ENCODE measurements around the gene WDR36. TPM values are rescaled to one million over a fixed set of nuclear protein-coding genes. Genes with fewer than 3 reads are reported as not detected.

WDR36 gene
- total and polyA plus RNA-seq, 2 of the 13 experiments (the other 11 are each of a cell fraction or from before 2014, with no cell fraction given): 18.2 to 40.6 TPM

DNA sequence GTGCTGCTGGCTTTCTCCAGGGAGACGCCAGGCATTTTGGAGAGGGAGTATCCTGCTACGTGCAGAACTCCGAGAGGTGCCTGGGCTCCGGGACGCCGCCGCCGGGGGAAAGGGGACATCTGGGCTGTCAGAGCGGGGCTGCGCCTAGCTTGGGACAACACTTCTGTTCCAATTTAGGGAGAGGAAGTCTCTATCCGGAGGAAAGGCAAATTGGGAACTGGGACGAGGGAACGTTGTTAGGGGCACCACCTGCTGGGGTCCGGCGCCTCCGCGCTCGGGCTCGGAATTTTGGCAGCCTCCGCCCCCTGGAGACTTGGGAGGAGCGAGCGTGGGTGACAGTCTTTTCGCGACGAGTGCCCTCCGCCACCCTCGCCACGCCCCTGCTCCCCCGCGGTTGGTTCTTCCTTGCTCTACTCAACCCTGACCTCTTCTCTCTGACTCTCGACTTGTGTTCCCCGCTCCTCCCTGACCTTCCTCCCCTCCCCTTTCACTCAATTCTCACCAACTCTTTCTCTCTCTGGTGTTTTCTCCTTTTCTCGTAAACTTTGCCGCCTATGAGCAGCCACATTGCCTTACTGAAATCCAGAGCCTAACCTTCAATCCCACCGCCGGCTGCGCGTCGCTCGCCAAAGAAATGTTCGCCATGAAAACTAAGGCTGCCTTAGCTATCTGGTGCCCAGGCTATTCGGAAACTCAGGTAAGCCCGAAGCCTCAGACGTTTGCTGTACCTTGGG, 19.0 kb upstream of the WDR36 start:
- FAIRE-seq (no peak), ATAC-seq (peak; percentile 55), DNase-seq (ENCODE audit: low spot score) (no peak)
- Histone ChIP-seq H3K4me1 (ENCODE audit: insufficient read depth, low read length) (peaks cover 18% of the 10 kb centered on the region), H4K20me1 (ENCODE audit: insufficient read depth, low read length) (no peaks in the 10 kb centered on the region), H3K27ac (ENCODE audit: extremely low read length, insufficient read depth, low read length) (no peak overlapping the region), H3K27me3 (ENCODE audit: control insufficient read depth in 1 of 2, insufficient read depth in 2 of 2, low read length in 2 of 2) (peaks cover 0 to 47% of the 10 kb centered on the region in 2 experiments; a peak in 4 of 5 replicates), H3K79me2 (ENCODE audit: insufficient read depth, low read length) (no peaks in the 10 kb centered on the region), H2AFZ (ENCODE audit: low read length) (peak overlapping the region; percentile 56), H3K4me3 (replicated peaks in 1 of 3; ENCODE audit: insufficient read depth in 1 of 3, low read depth in 2 of 3, low read length in 3 of 3) (peak overlapping the region in 2 of 3 experiments; percentile 12 to 64; a peak in 3 of 6 replicates), H3K4me2 (ENCODE audit: low read depth, low read length) (peak overlapping the region; percentile 66), H3K9me3 (ENCODE audit: low read length) (no peaks in the 10 kb centered on the region), H3K36me3 (replicated peaks in 1 of 2; ENCODE audit: control insufficient read depth in 1 of 2, insufficient read depth in 2 of 2, low read length in 2 of 2) (no peaks in the 10 kb centered on the region), H3K9ac (ENCODE audit: insufficient read depth, low read depth, low read length) (no peak overlapping the region)
- POLR2A ChIA-PET: no interaction called here
- TF ChIP-seq, protein P1, sequence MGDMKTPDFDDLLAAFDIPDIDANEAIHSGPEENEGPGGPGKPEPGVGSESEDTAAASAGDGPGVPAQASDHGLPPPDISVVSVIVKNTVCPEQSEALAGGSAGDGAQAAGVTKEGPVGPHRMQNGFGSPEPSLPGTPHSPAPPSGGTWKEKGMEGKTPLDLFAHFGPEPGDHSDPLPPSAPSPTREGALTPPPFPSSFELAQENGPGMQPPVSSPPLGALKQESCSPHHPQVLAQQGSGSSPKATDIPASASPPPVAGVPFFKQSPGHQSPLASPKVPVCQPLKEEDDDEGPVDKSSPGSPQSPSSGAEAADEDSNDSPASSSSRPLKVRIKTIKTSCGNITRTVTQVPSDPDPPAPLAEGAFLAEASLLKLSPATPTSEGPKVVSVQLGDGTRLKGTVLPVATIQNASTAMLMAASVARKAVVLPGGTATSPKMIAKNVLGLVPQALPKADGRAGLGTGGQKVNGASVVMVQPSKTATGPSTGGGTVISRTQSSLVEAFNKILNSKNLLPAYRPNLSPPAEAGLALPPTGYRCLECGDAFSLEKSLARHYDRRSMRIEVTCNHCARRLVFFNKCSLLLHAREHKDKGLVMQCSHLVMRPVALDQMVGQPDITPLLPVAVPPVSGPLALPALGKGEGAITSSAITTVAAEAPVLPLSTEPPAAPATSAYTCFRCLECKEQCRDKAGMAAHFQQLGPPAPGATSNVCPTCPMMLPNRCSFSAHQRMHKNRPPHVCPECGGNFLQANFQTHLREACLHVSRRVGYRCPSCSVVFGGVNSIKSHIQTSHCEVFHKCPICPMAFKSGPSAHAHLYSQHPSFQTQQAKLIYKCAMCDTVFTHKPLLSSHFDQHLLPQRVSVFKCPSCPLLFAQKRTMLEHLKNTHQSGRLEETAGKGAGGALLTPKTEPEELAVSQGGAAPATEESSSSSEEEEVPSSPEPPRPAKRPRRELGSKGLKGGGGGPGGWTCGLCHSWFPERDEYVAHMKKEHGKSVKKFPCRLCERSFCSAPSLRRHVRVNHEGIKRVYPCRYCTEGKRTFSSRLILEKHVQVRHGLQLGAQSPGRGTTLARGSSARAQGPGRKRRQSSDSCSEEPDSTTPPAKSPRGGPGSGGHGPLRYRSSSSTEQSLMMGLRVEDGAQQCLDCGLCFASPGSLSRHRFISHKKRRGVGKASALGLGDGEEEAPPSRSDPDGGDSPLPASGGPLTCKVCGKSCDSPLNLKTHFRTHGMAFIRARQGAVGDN (CRISPR knock-in tag; IDR thresholded peaks at IDR 0.05): peak; percentile 14; the same call in 1 of the 2 replicates
- TF ChIP-seq, protein P2, sequence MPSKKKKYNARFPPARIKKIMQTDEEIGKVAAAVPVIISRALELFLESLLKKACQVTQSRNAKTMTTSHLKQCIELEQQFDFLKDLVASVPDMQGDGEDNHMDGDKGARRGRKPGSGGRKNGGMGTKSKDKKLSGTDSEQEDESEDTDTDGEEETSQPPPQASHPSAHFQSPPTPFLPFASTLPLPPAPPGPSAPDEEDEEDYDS (CRISPR knock-in tag; IDR thresholded peaks at IDR 0.05): no peak
- TF ChIP-seq EZH2 (conservative IDR thresholded peaks at IDR 0.05; ENCODE audit: low read depth, low read length) (0 out of 2 replicates have a peak, but pooled peaks have one; percentile 54), TBP (CRISPR knock-in tag; IDR thresholded peaks at IDR 0.05) (no peak)
- in situ Hi-C loops (cut with HindIII; ENCODE audit: extremely low pct_ligation_motif_present, low pct_unique_long_range_greater_than_20kb) (no loop called here), intact Hi-C loops (cut with micrococcal nuclease; ENCODE audit: unreplicated experiment) (no loop called here)
- WGBS (ENCODE audit: low lambda C conversion rate): 23% methylated on average over 21 of the region's 44 CpGs
- BruUV-seq (replicated peaks): no TSS peak
- CTCF ChIA-PET (ENCODE audit: low intra/inter-chr PET ratio, low total read pairs): no interaction called here
